Measurements from ENCODE around the gene TMEM252.

Gene TMEM252

GRCh38 chr9:68552700-68553476, 12.2 kb upstream of the TMEM252 start:
- peak; percentile 27 for DNase-seq (ENCODE audit: low read depth)
- H3K4me3 ChIP-seq (ENCODE audit: low read length): no peak overlapping the region
- TF ChIP-seq CTCF (conservative IDR thresholded peaks at IDR 0.05; ENCODE audit: low read length): no peak

GRCh38 chr9:68551191-68551590, 10.5 kb upstream of the TMEM252 start:
- no peak overlapping the region for H3K4me3 ChIP-seq (ENCODE audit: low read length)
- no peak for DNase-seq (ENCODE audit: low read depth)
- no peak for TF ChIP-seq CTCF (conservative IDR thresholded peaks at IDR 0.05; ENCODE audit: low read length)

- TF ChIP-seq CTCF (conservative IDR thresholded peaks at IDR 0.05; ENCODE audit: low read length): no peak
- no peak overlapping the region for H3K4me3 ChIP-seq (ENCODE audit: low read length)
- DNase-seq (ENCODE audit: low read depth): no peak
These were observed 7.6 kb upstream of the TMEM252 start for GRCh38 chr9:68548241-68548640.

GRCh38 chr9:68547417-68547816, 6.7 kb upstream of the TMEM252 start:
- TF ChIP-seq CTCF (conservative IDR thresholded peaks at IDR 0.05; ENCODE audit: low read length): no peak
- no peak for DNase-seq (ENCODE audit: low read depth)
- H3K4me3 ChIP-seq (ENCODE audit: low read length): no peak overlapping the region

- no peak overlapping the region for H3K4me3 ChIP-seq (ENCODE audit: low read length)
- TF ChIP-seq CTCF (conservative IDR thresholded peaks at IDR 0.05; ENCODE audit: low read length): no peak
- DNase-seq (ENCODE audit: low read depth): no peak
These were observed 6.1 kb upstream of the TMEM252 start for GRCh38 chr9:68546596-68547390.

- H3K4me3 ChIP-seq (ENCODE audit: low read length): no peak overlapping the region
- no peak for TF ChIP-seq CTCF (conservative IDR thresholded peaks at IDR 0.05; ENCODE audit: low read length)
- DNase-seq (ENCODE audit: low read depth): no peak
These were observed 4.5 kb upstream of the TMEM252 start for GRCh38 chr9:68545033-68545705.
